Panc1 (cell line): ENCODE results near the gene WWOX. TPM values are rescaled to one million over a fixed set of nuclear protein-coding genes. Genes with fewer than 3 reads are reported as not detected.

ENCODE experiments used
- ATAC-seq: fragments of 200-7000 bp; cut with Tn5 transposase; 2 replicates; pipeline ENCODE4 v1.9.1; 2020; ENCODE audit warnings: mild to moderate bottlenecking, moderate library complexity
- BruUV-seq: library from RNA; stranded (reverse); fragments of 400-500 nt; replicated peaks from 2 replicates; lab custom pipeline; 2021; lab: Mats Ljungman, UMichigan
- CTCF ChIA-PET: fragments of 300-600 bp; sonication (Branson Sonifier 250); formaldehyde crosslinking; loops from one replicate; lab custom pipeline; 2022; ENCODE audit warnings: antibody characterized with exemption; lab: Charles Lee
- POLR2A ChIA-PET: fragments of 300-600 bp; sonication (Branson Sonifier 250); formaldehyde crosslinking; loops from one replicate; lab custom pipeline; 2022; ENCODE audit warnings: antibody characterized with exemption; lab: Charles Lee
- DNase-seq: peaks from one replicate; pipeline ENCODE4 v3.0.0-alpha.2; 2010; ENCODE audit warnings: low read depth, low spot score
- H3K27ac ChIP-seq: 2 replicates; pipeline ENCODE4 v1.5.1; 2011; ENCODE audit warnings: mild to moderate bottlenecking, low read length, inconsistent platforms
- H3K27me3 ChIP-seq: fragments of 200-500 bp; sonication (Bioruptor generic); 2 replicates; pipeline ENCODE4 v1.6.0; 2014; ENCODE audit warnings: low read length, inconsistent platforms; ENCODE audit not compliant: control insufficient read depth, insufficient read depth
- H3K36me3 ChIP-seq: fragments of 200-500 bp; sonication (Bioruptor generic); 2 replicates; pipeline ENCODE4 v1.5.1; 2014; ENCODE audit warnings: inconsistent platforms, mild to moderate bottlenecking, low read length, moderate library complexity; ENCODE audit not compliant: control insufficient read depth, insufficient read depth
- H3K4me1 ChIP-seq: 2 replicates; pipeline ENCODE4 v1.5.1; 2011; ENCODE audit warnings: inconsistent platforms, mild to moderate bottlenecking, low read length, moderate library complexity; ENCODE audit not compliant: control insufficient read depth, insufficient read depth
- H3K4me3 ChIP-seq, 2 experiments: 2 replicates each; pipeline ENCODE4 v1.5.1; 2011 to 2012; ENCODE audit warnings: low read depth in 2 of 2, low read length in 2 of 2, mild to moderate bottlenecking in 2 of 2, inconsistent platforms in 1 of 2, moderate library complexity in 1 of 2
- H3K9me3 ChIP-seq: fragments of 200-500 bp; sonication (Bioruptor generic); 2 replicates; pipeline ENCODE4 v1.5.1; 2014; ENCODE audit warnings: low read depth, mild to moderate bottlenecking, inconsistent platforms, low read length, moderate library complexity; ENCODE audit not compliant: control insufficient read depth, insufficient read depth
- CTCF ChIP-seq: fragments of 450-650 bp; IDR thresholded peaks from 2 replicates; pipeline ENCODE4 v1.5.1; 2017; ENCODE audit warnings: mild to moderate bottlenecking
- POLR2AphosphoS5 ChIP-seq: IDR thresholded peaks from 2 replicates; pipeline ENCODE4 v1.6.1; 2012; ENCODE audit warnings: mild to moderate bottlenecking, low read depth, low read length, moderate library complexity
- REST ChIP-seq, 2 experiments: IDR thresholded peaks; 2 replicates each; pipeline ENCODE4 v1.6.1; 2011 to 2012; ENCODE audit warnings: low read depth in 2 of 2, control low read depth in 1 of 2, low read length in 1 of 2, mild to moderate bottlenecking in 1 of 2, moderate library complexity in 1 of 2; ENCODE audit not compliant: insufficient read depth in 1 of 2
- SIN3A ChIP-seq: IDR thresholded peaks from 2 replicates; pipeline ENCODE4 v1.6.1; 2012; ENCODE audit warnings: low read depth, mild to moderate bottlenecking, low read length, moderate library complexity, borderline replicate concordance; ENCODE audit not compliant: insufficient read depth
- TCF7L2 ChIP-seq: IDR thresholded peaks from 2 replicates; pipeline ENCODE4 v1.6.1; 2011; ENCODE audit warnings: mild to moderate bottlenecking, low read depth, low read length, inconsistent platforms
- in situ Hi-C: cut with HindIII; loops from 2 replicates; pipeline ENCODE4 v1.10.0; 2016; ENCODE audit warnings: low sequenced_read_pairs, low pct_unique_long_range_greater_than_20kb
- intact Hi-C: fragments of 100-400 bp; cut with micrococcal nuclease; formaldehyde crosslinking; loops from one replicate; pipeline ENCODE4 v1.10.0; 2022; ENCODE audit not compliant: unreplicated experiment
- total RNA-seq: library from RNA; stranded (reverse); gene quantifications from one replicate; pipeline ENCODE4 v1.2.1, GENCODE V29; 2021; ENCODE audit not compliant: unreplicated experiment

The WWOX gene
- total RNA-seq, 1 experiment from 2014 or later, result 12.5 TPM

- ChIA-PET POLR2A (no interaction called here), CTCF (no interaction called here)
- no peaks in the 10 kb centered on the region for H3K9me3 ChIP-seq
- no peaks in the 10 kb centered on the region for H3K4me1 ChIP-seq
- in situ Hi-C loops, result no loop called here
- no peak overlapping the region for H3K4me3 ChIP-seq
- TF ChIP-seq SIN3A, result no peak
- no peak for TF ChIP-seq TCF7L2
- TF ChIP-seq CTCF, result no peak
- TF ChIP-seq REST (IDR thresholded peaks at IDR 0.05; ENCODE audit: insufficient read depth in 1 of 2, low read depth in 2 of 2, low read length in 1 of 2), result no peak
- TF ChIP-seq POLR2AphosphoS5, result no peak
- intact Hi-C loops, result no loop called here
- no peak overlapping the region for H3K27ac ChIP-seq
- BruUV-seq, result no TSS peak
- no peaks in the 10 kb centered on the region for H3K36me3 ChIP-seq
- DNase-seq, result no peak
- ATAC-seq, result no peak
- H3K27me3 ChIP-seq, result no peaks in the 10 kb centered on the region
Measured at GRCh38 chr16:78579020-78579419, 479.6 kb downstream of the WWOX start.

GRCh38 chr16:78583441-78583840 lies 484.0 kb downstream of the WWOX start:
- intact Hi-C loops, result no loop called here
- BruUV-seq, result no TSS peak

GRCh38 chr16:78584213-78584860 lies 484.9 kb downstream of the WWOX start:
- no TSS peak for BruUV-seq
- Histone ChIP-seq H3K27me3 (no peaks in the 10 kb centered on the region), H3K9me3 (no peaks in the 10 kb centered on the region), H3K4me3 (no peak overlapping the region), H3K27ac (no peak overlapping the region), H3K36me3 (no peaks in the 10 kb centered on the region), H3K4me1 (no peaks in the 10 kb centered on the region)
- intact Hi-C loops (no loop called here), in situ Hi-C loops (no loop called here)
- ChIA-PET POLR2A (no interaction called here), CTCF (no interaction called here)
- ATAC-seq, result no peak
- no peak for DNase-seq
- TF ChIP-seq SIN3A (no peak), CTCF (no peak), TCF7L2 (no peak), POLR2AphosphoS5 (no peak), REST (IDR thresholded peaks at IDR 0.05; ENCODE audit: insufficient read depth in 1 of 2, low read depth in 2 of 2, low read length in 1 of 2) (no peak)

More at GRCh38 chr16:78583441-78583840, 484.0 kb downstream of the WWOX start:
- no peak for TF ChIP-seq SIN3A
- no peak for TF ChIP-seq POLR2AphosphoS5
- no peak for DNase-seq
- Histone ChIP-seq H3K27ac (no peak overlapping the region), H3K4me3 (no peak overlapping the region), H3K27me3 (no peaks in the 10 kb centered on the region), H3K36me3 (no peaks in the 10 kb centered on the region), H3K4me1 (no peaks in the 10 kb centered on the region), H3K9me3 (no peaks in the 10 kb centered on the region)
- CTCF ChIA-PET, result no interaction called here
- in situ Hi-C loops, result no loop called here
- no peak for ATAC-seq
- POLR2A ChIA-PET, result no interaction called here
